ENCODE results near the gene NRG3. TPM values are rescaled to one million over a fixed set of nuclear protein-coding genes. Genes with fewer than 3 reads are reported as not detected.

The NRG3 gene
- total and polyA plus RNA-seq, 11 donors, result 0.11 to 0.41 (median 0.27) TPM; not detected in 7

- no peak for DNase-seq
- Histone ChIP-seq H3K9me3 (no peaks in the 10 kb centered on the region), H3K27ac (no peak overlapping the region), H3K27me3 (no peaks in the 10 kb centered on the region), H3K4me1 (no peaks in the 10 kb centered on the region), H3K4me3 (no peak overlapping the region), H3K36me3 (no peaks in the 10 kb centered on the region)
- no peak for TF ChIP-seq POLR2A (IDR thresholded peaks at IDR 0.05)
- TF ChIP-seq CTCF (IDR thresholded peaks at IDR 0.05), result no peak
- 61 to 78% (median 68%) methylated on average over 5 of the region's 5 CpGs for WGBS, 4 donors
- intact Hi-C loops (cut with DNase I), result no loop called here
- ATAC-seq, result no peak
Observed at GRCh38 chr10:82968533-82968932, 1093.5 kb downstream of the NRG3 start.

GRCh38 chr10:82969405-82969804 is 1094.4 kb downstream of the NRG3 start:
- ATAC-seq, result no peak

GRCh38 chr10:82980321-82980720 is 1105.3 kb downstream of the NRG3 start:
- peaks cover 0 to 14% (median 0%) of the 10 kb centered on the region in 12 donors for H3K4me1 ChIP-seq
- H3K9me3 ChIP-seq, result no peaks in the 10 kb centered on the region
- ATAC-seq, result no peak
- DNase-seq, result no peak
- intact Hi-C loops (cut with DNase I), result no loop called here
- TF ChIP-seq CTCF (IDR thresholded peaks at IDR 0.05) (no peak), POLR2A (IDR thresholded peaks at IDR 0.05) (no peak)
- H3K27ac ChIP-seq, result no peak overlapping the region
- H3K36me3 ChIP-seq, result no peaks in the 10 kb centered on the region
- no peak overlapping the region for H3K4me3 ChIP-seq
- no peaks in the 10 kb centered on the region for H3K27me3 ChIP-seq
- WGBS, 4 donors, result 51 to 60% (median 58%) methylated on average over 5 of the region's 5 CpGs

More at GRCh38 chr10:82969405-82969804, 1094.4 kb downstream of the NRG3 start:
- H3K4me1 ChIP-seq, result no peaks in the 10 kb centered on the region
- H3K27ac ChIP-seq, result no peak overlapping the region
- no peaks in the 10 kb centered on the region for H3K36me3 ChIP-seq
- no peak for DNase-seq
- no peak overlapping the region for H3K4me3 ChIP-seq
- no peaks in the 10 kb centered on the region for H3K9me3 ChIP-seq
- no peaks in the 10 kb centered on the region for H3K27me3 ChIP-seq
- TF ChIP-seq CTCF (IDR thresholded peaks at IDR 0.05), result peak in 6 of 12 donors; percentile 9 to 47 (median 36)
- TF ChIP-seq POLR2A (IDR thresholded peaks at IDR 0.05), result no peak
- intact Hi-C loops (cut with DNase I), result no loop called here
- 52 to 63% (median 60%) methylated on average over 1 of the region's 1 CpG for WGBS, 4 donors

- Histone ChIP-seq H3K4me1 (peaks cover 0 to 14% (median 0%) of the 10 kb centered on the region in 12 donors), H3K9me3 (no peaks in the 10 kb centered on the region), H3K27ac (peak overlapping the region in 4 of 12 donors; percentile 9 to 51 (median 28)), H3K36me3 (no peaks in the 10 kb centered on the region), H3K4me3 (no peak overlapping the region), H3K27me3 (no peaks in the 10 kb centered on the region)
- ATAC-seq (peak in 1 of 4 donors; percentile 35), DNase-seq (no peak)
- 66 to 76% (median 70%) methylated on average over 6 of the region's 6 CpGs for WGBS, 4 donors
- intact Hi-C loops (cut with DNase I), result no loop called here
- TF ChIP-seq CTCF (IDR thresholded peaks at IDR 0.05) (no peak), POLR2A (IDR thresholded peaks at IDR 0.05) (no peak)
Observed at GRCh38 chr10:82981137-82981723, 1106.2 kb downstream of the NRG3 start.
